B cell (primary cell): ENCODE measurements around the gene CCDC6. TPM values are rescaled to one million over a fixed set of nuclear protein-coding genes. Genes with fewer than 3 reads are reported as not detected.
A peak's percentile ranks its signal among the peaks of the same experiment; 100 is the strongest.
"Not testable (repeated sequence)": the region's sequence is repeated elsewhere in the genome, so short reads cannot be mapped to it uniquely, and the experiment has no call there.

Source experiments
- ATAC-seq: fragments of 200-7000 bp; cut with Tn5 transposase; one replicate; pipeline ENCODE4 v1.10.0; 2021; ENCODE audit warnings: low read depth, mild to moderate bottlenecking, moderate number of reproducible peaks, moderate library complexity
- CTCF ChIA-PET: fragments of 350-600 bp; sonication (Branson Sonifier 250); formaldehyde crosslinking; loops from one replicate; lab custom pipeline; 2021; ENCODE audit warnings: antibody characterized with exemption, inconsistent platforms; lab: Charles Lee
- POLR2A ChIA-PET: fragments of 350-600 bp; sonication (Branson Sonifier 250); formaldehyde crosslinking; loops from one replicate; lab custom pipeline; 2021; ENCODE audit warnings: antibody characterized with exemption; lab: Charles Lee
- DNase-seq: peaks from one replicate; pipeline ENCODE4 v3.0.0; 2013
- H2AFZ ChIP-seq: 2 replicates; pipeline ENCODE4 v1.6.1; 2012; ENCODE audit warnings: mild to moderate bottlenecking, low read depth, low read length; ENCODE audit not compliant: insufficient read depth, poor library complexity, severe bottlenecking
- H3K27ac ChIP-seq, 2 donors: 1 replicate in 1 of 2; 2 replicates in 1 of 2; pipeline ENCODE4 v1.5.1; 2012 to 2013; ENCODE audit warnings: low read length in 2 of 2, mild to moderate bottlenecking in 2 of 2, moderate library complexity in 1 of 2
- H3K27me3 ChIP-seq, 4 experiments: fragments of 200-600 bp in 1 of 4; sonication (generic) in 1 of 4; replicated peaks in 1 of 4; 1 replicate in 2 of 4; 2 replicates in 2 of 4; pipeline versions ENCODE4 v1.6.1 to v1.7.0; 2013 to 2016; ENCODE audit warnings: low read length in 3 of 4, mild to moderate bottlenecking in 2 of 4, mixed read lengths in 1 of 4, moderate library complexity in 1 of 4; ENCODE audit not compliant: insufficient read depth in 4 of 4, control insufficient read depth in 3 of 4; ENCODE audit errors: control extremely low read depth in 1 of 4
- H3K36me3 ChIP-seq, 2 experiments: replicated peaks in 1 of 2; 1 replicate in 1 of 2; 2 replicates in 1 of 2; pipeline versions ENCODE4 v1.6.1 to v1.7.1; 2013; ENCODE audit warnings: low read length in 1 of 2; ENCODE audit not compliant: insufficient read depth in 2 of 2, control insufficient read depth in 1 of 2; ENCODE audit errors: control extremely low read depth in 1 of 2, extremely low read depth in 1 of 2
- H3K4me1 ChIP-seq, 2 donors: fragments of 200-600 bp in 1 of 2; sonication (generic) in 1 of 2; 1 replicate in 1 of 2; 2 replicates in 1 of 2; pipeline versions ENCODE4 v1.5.1 to v1.6.1; 2013 to 2017; ENCODE audit warnings: low read length in 2 of 2; ENCODE audit not compliant: control insufficient read depth in 2 of 2, insufficient read depth in 2 of 2
- H3K4me2 ChIP-seq: replicated peaks from 2 replicates; pipeline ENCODE3; 2012; ENCODE audit warnings: mild to moderate bottlenecking, low read depth, low read length; ENCODE audit not compliant: poor library complexity, severe bottlenecking
- H3K4me3 ChIP-seq, 5 experiments: fragments of 200-600 bp in 1 of 5; sonication (generic) in 1 of 5; 1 replicate in 3 of 5; 2 replicates in 2 of 5; pipeline versions ENCODE4 v1.5.1 to v1.7.0; 2011 to 2016; ENCODE audit warnings: low read length in 4 of 5, mild to moderate bottlenecking in 4 of 5, low read depth in 2 of 5, control low read depth in 1 of 5, moderate library complexity in 1 of 5; ENCODE audit not compliant: insufficient read depth in 1 of 5; ENCODE audit errors: control extremely low read depth in 1 of 5, extremely low read depth in 1 of 5
- H3K79me2 ChIP-seq: fragments of 200-600 bp; sonication (generic); one replicate; pipeline ENCODE4 v1.6.0; 2016; ENCODE audit warnings: low read length; ENCODE audit not compliant: control insufficient read depth, insufficient read depth
- H3K9ac ChIP-seq: fragments of 200-600 bp; sonication (generic); 2 replicates; pipeline ENCODE4 v1.6.1; 2017; ENCODE audit warnings: mild to moderate bottlenecking, low read length, moderate library complexity
- H3K9me3 ChIP-seq, 3 donors: one replicate each; pipeline versions ENCODE4 v1.6.1 to v1.7.1; 2013; ENCODE audit warnings: low read length in 2 of 3; ENCODE audit not compliant: control insufficient read depth in 2 of 3, insufficient read depth in 1 of 3; ENCODE audit errors: control extremely low read depth in 1 of 3
- H4K20me1 ChIP-seq: 2 replicates; pipeline ENCODE4 v1.6.0; 2012; ENCODE audit warnings: mild to moderate bottlenecking, low read length; ENCODE audit not compliant: insufficient read depth, control insufficient read depth, poor library complexity, severe bottlenecking
- H3K27ac Mint-ChIP-seq: one replicate; pipeline ENCODE4 v1.8.0; 2021; ENCODE audit warnings: mixed read lengths
- H3K27me3 Mint-ChIP-seq: one replicate; pipeline ENCODE4 v1.8.0; 2021; ENCODE audit warnings: mixed read lengths
- H3K4me1 Mint-ChIP-seq: one replicate; pipeline ENCODE4 v1.8.0; 2021; ENCODE audit warnings: mixed read lengths
- H3K4me3 Mint-ChIP-seq: one replicate; pipeline ENCODE4 v1.8.0; 2021; ENCODE audit warnings: mixed read lengths
- H3K9me3 Mint-ChIP-seq: one replicate; pipeline ENCODE4 v1.8.0; 2022; ENCODE audit warnings: mixed read lengths; ENCODE audit not compliant: insufficient read depth
- CTCF ChIP-seq: fragments of 200-600 bp; IDR thresholded peaks from one replicate; pipeline ENCODE4 v1.8.0; 2022; ENCODE audit warnings: antibody characterized with exemption, mild to moderate bottlenecking
- EZH2 ChIP-seq: IDR thresholded peaks from 2 replicates; pipeline ENCODE4 v1.6.1; 2012; ENCODE audit warnings: borderline replicate concordance, low read depth, mild to moderate bottlenecking, moderate library complexity, low read length; ENCODE audit not compliant: insufficient read depth, poor library complexity, severe bottlenecking
- WGBS: methylation state at CpG from one replicate; pipeline ENCODE4 v1.1.5; 2013; ENCODE audit warnings: missing lambda C conversion rate; ENCODE audit not compliant: insufficient coverage; 5-methylcytosine and 5-hydroxymethylcytosine counted together
- intact Hi-C: fragments of 100-400 bp; cut with micrococcal nuclease; formaldehyde crosslinking; loops from one replicate; pipeline ENCODE4 v1.10.0; 2022
- polyA minus RNA-seq: library from RNA; depleted of rRNA, polyadenylated mRNA; stranded (reverse); fragments of >200 nt; gene quantifications from 2 replicates; pipeline ENCODE4 v1.2.3, GENCODE V29; 2012
- polyA plus RNA-seq: library from polyadenylated mRNA; depleted of rRNA; stranded (reverse); fragments of >200 nt; gene quantifications from 2 replicates; pipeline ENCODE4 v1.2.3, GENCODE V29; 2012
- total RNA-seq, 2 donors: library from RNA; stranded (reverse); fragments of 120-200 nt in 1 of 2; gene quantifications; 1 replicate in 1 of 2; 2 replicates in 1 of 2; pipeline versions ENCODE4 v1.2.3 to v1.2.4, GENCODE V29; 2013 to 2022

Gene CCDC6
- total RNA-seq (30.1 and 32.1 TPM in 2 replicates), polyA plus RNA-seq (18.2 and 20.9 TPM in 2 replicates), polyA minus RNA-seq (18.7 and 22.8 TPM in 2 replicates)
- 28.3 TPM for total RNA-seq (2013)

GRCh38 chr10:59906417-59907202 lies at the start of gene CCDC6:
Gene CCDC6 (minus strand): TSS chr10:59906556. CDS start chr10:59906424, 132 bp downstream.
- peak within 1 kb of the TSS; percentile 98 for H3K4me3 Mint-ChIP-seq
- Histone ChIP-seq H3K36me3 (peaks cover 0 to 3% of the 10 kb centered on the region in 2 experiments), H3K4me3 (peak within 1 kb of the TSS; percentile 53 to 96 (median 89)), H3K27ac (peak within 1 kb of the TSS; percentile 85 to 95), H4K20me1 (peaks cover 22% of the 10 kb centered on the region), H3K27me3 (no peaks in the 10 kb centered on the region), H3K4me2 (peak within 1 kb of the TSS; percentile 90), H3K9ac (peak within 1 kb of the TSS; percentile 86), H3K9me3 (no peaks in the 10 kb centered on the region), H3K79me2 (peaks cover 81% of the 10 kb centered on the region), H2AFZ (peak within 1 kb of the TSS; percentile 88), H3K4me1 (peaks cover 40 to 42% of the 10 kb centered on the region in 2 donors)
- no peak for TF ChIP-seq EZH2
- peak; percentile 82 for TF ChIP-seq CTCF
- under 1% methylated on average over 54 of the region's 64 CpGs for WGBS
- intact Hi-C loops: loop anchor here (1.0 to 10.0 kb wide), 9 partner anchors 21 to 1639 kb away; partner anchors contain the start of genes CDK1, CISD1, IPMK and TFAM
- DNase-seq (peak; percentile 96), ATAC-seq (peak; percentile 83)
- ChIA-PET CTCF (interaction anchor here (0.6 to 6.3 kb wide), 23 partner anchors 8 to 1522 kb away, joined by 3 to 175 read pairs (median 5); no protein-coding TSS in a partner anchor), POLR2A (interaction anchor here (0.8 to 1.5 kb wide), 7 partner anchors 17 to 107 kb away, joined by 3 to 14 read pairs (median 5); no protein-coding TSS in a partner anchor)
- H3K27me3 Mint-ChIP-seq: no peaks in the 10 kb centered on the region
- no peaks in the 10 kb centered on the region for H3K9me3 Mint-ChIP-seq
- peaks cover 56% of the 10 kb centered on the region for H3K4me1 Mint-ChIP-seq
- H3K27ac Mint-ChIP-seq: peak within 1 kb of the TSS; percentile 96

GRCh38 chr10:59954296-59954695 lies 47.9 kb upstream of the CCDC6 start:
- TF ChIP-seq EZH2 (no peak), CTCF (no peak)
- Mint-ChIP-seq H3K4me3 (no peak overlapping the region), H3K9me3 (no peaks in the 10 kb centered on the region), H3K4me1 (no peaks in the 10 kb centered on the region), H3K27me3 (peaks cover 9% of the 10 kb centered on the region), H3K27ac (no peak overlapping the region)
- H3K9me3 ChIP-seq: peaks cover 0 to 2% (median 0%) of the 10 kb centered on the region in 3 donors
- no CpG with 5 or more reads among the region's 3 CpGs for WGBS
- H4K20me1 ChIP-seq: no peaks in the 10 kb centered on the region
- no peak overlapping the region for H2AFZ ChIP-seq
- ATAC-seq (no peak), DNase-seq (no peak)
- H3K9ac ChIP-seq: no peak overlapping the region
- ChIA-PET CTCF (no interaction called here), POLR2A (no interaction called here)
- no peak overlapping the region for H3K4me3 ChIP-seq
- H3K4me1 ChIP-seq: no peaks in the 10 kb centered on the region
- intact Hi-C loops: no loop called here
- no peaks in the 10 kb centered on the region for H3K27me3 ChIP-seq
- no peak overlapping the region for H3K27ac ChIP-seq
- no peaks in the 10 kb centered on the region for H3K79me2 ChIP-seq
- H3K36me3 ChIP-seq: no peaks in the 10 kb centered on the region
- H3K4me2 ChIP-seq: no peak overlapping the region

GRCh38 chr10:59953711-59954110 lies 47.4 kb upstream of the CCDC6 start:
- H3K4me3 ChIP-seq, H3K27me3 Mint-ChIP-seq, H3K4me1 Mint-ChIP-seq, CTCF ChIA-PET, H3K27ac Mint-ChIP-seq, POLR2A ChIA-PET, H3K27ac ChIP-seq, H3K4me2 ChIP-seq, H3K9me3 Mint-ChIP-seq, H3K9ac ChIP-seq, intact Hi-C loops, H3K36me3 ChIP-seq, H4K20me1 ChIP-seq, DNase-seq, H3K79me2 ChIP-seq, H3K4me3 Mint-ChIP-seq, H2AFZ ChIP-seq, H3K4me1 ChIP-seq, H3K27me3 ChIP-seq, H3K9me3 ChIP-seq, ATAC-seq: not testable (repeated sequence)
- no CpG with 5 or more reads among the region's 2 CpGs for WGBS
